Common myeloid progenitor, CD34-positive (primary cell): ENCODE measurements around the gene TDRKH. TPM values are rescaled to one million over a fixed set of nuclear protein-coding genes. Genes with fewer than 3 reads are reported as not detected.

Experiments used
- CTCF ChIA-PET: fragments of 350-600 bp; sonication (Branson Sonifier 250); formaldehyde crosslinking; loops from one replicate; lab custom pipeline; 2021; ENCODE audit warnings: antibody characterized with exemption; lab: Charles Lee
- POLR2A ChIA-PET: fragments of 350-600 bp; sonication (Branson Sonifier 250); formaldehyde crosslinking; loops from one replicate; lab custom pipeline; 2021; ENCODE audit warnings: antibody characterized with exemption; lab: Charles Lee
- DNase-seq, 3 donors: peaks; one replicate each; pipeline versions ENCODE4 v3.0.0 to v3.0.0-alpha.2; 2013
- H3K27ac ChIP-seq, 2 experiments: 1 replicate in 1 of 2; 2 replicates in 1 of 2; pipeline ENCODE4 v1.7.0; 2013; ENCODE audit warnings: inconsistent platforms in 2 of 2, low read length in 2 of 2, mild to moderate bottlenecking in 2 of 2, low read depth in 1 of 2, moderate library complexity in 1 of 2; ENCODE audit not compliant: severe bottlenecking in 2 of 2, insufficient read depth in 1 of 2, poor library complexity in 1 of 2
- H3K27me3 ChIP-seq, 5 experiments: replicated peaks in 2 of 5; 1 replicate in 3 of 5; 2 replicates in 2 of 5; pipeline versions ENCODE4 v1.6.1 to v1.7.0; 2013; ENCODE audit warnings: low read length in 4 of 5, mild to moderate bottlenecking in 2 of 5, moderate library complexity in 2 of 5, inconsistent platforms in 1 of 5; ENCODE audit not compliant: insufficient read depth in 5 of 5, control insufficient read depth in 4 of 5
- H3K36me3 ChIP-seq, 4 experiments: 1 replicate in 2 of 4; 2 replicates in 2 of 4; pipeline versions ENCODE4 v1.6.1 to v1.7.0; 2013; ENCODE audit warnings: low read length in 3 of 4, control low read depth in 1 of 4, mild to moderate bottlenecking in 1 of 4; ENCODE audit not compliant: control insufficient read depth in 4 of 4, insufficient read depth in 4 of 4
- H3K4me1 ChIP-seq, 4 experiments: 1 replicate in 3 of 4; 2 replicates in 1 of 4; pipeline versions ENCODE4 v1.6.1 to v1.7.1; 2013; ENCODE audit warnings: low read length in 3 of 4, mild to moderate bottlenecking in 3 of 4, control low read depth in 1 of 4, inconsistent platforms in 1 of 4, moderate library complexity in 1 of 4; ENCODE audit not compliant: control insufficient read depth in 4 of 4, insufficient read depth in 4 of 4; ENCODE audit errors: control extremely low read depth in 1 of 4
- H3K4me3 ChIP-seq, 7 experiments: 1 replicate in 4 of 7; 2 replicates in 3 of 7; pipeline versions ENCODE4 v1.5.1 to v1.7.0; 2013; ENCODE audit warnings: mild to moderate bottlenecking in 7 of 7, low read length in 6 of 7, moderate library complexity in 6 of 7, inconsistent platforms in 2 of 7, low read depth in 2 of 7, control low read depth in 1 of 7; ENCODE audit not compliant: insufficient read depth in 4 of 7, control insufficient read depth in 1 of 7; ENCODE audit errors: extremely low read depth in 1 of 7
- H3K9me3 ChIP-seq, 5 experiments: 1 replicate in 4 of 5; 2 replicates in 1 of 5; pipeline versions ENCODE4 v1.6.1 to v1.7.1; 2013; ENCODE audit warnings: low read length in 4 of 5, mild to moderate bottlenecking in 2 of 5, inconsistent platforms in 1 of 5, low read depth in 1 of 5, moderate library complexity in 1 of 5; ENCODE audit not compliant: control insufficient read depth in 4 of 5, insufficient read depth in 2 of 5; ENCODE audit errors: control extremely low read depth in 1 of 5
- WGBS: methylation state at CpG from one replicate; pipeline ENCODE4 v1.1.5; 2013; ENCODE audit not compliant: insufficient coverage; 5-methylcytosine and 5-hydroxymethylcytosine counted together
- polyA plus RNA-seq: library from polyadenylated mRNA; unstranded; fragments of 120-200 nt; gene quantifications from one replicate; pipeline ENCODE4 v1.2.1, GENCODE V29; 2013

Gene TDRKH
- 5.9 TPM for polyA plus RNA-seq

GRCh38 chr1:151790071-151790939 is at the start of gene TDRKH:
TSS of gene TDRKH (minus strand) at chr1:151790500. CDS start at chr1:151783022, 7,478 bp downstream.
- H3K4me1 ChIP-seq: peaks cover 6 to 17% (median 12%) of the 10 kb centered on the region in 4 experiments
- no peaks in the 10 kb centered on the region for H3K27me3 ChIP-seq
- H3K4me3 ChIP-seq: peak within 1 kb of the TSS; percentile 59 to 83 (median 75)
- no peaks in the 10 kb centered on the region for H3K36me3 ChIP-seq
- WGBS: 0% methylated on average over 42 of the region's 58 CpGs
- peak; percentile 100 for DNase-seq
- CTCF ChIA-PET: interaction anchor here (0.9 to 2.0 kb wide), 9 partner anchors 11 to 107 kb away, joined by 3 to 8 read pairs (median 4); partner anchors contain the start of gene MRPL9
- H3K27ac ChIP-seq: peak within 1 kb of the TSS in 1 of 2 experiments; percentile 45
- H3K9me3 ChIP-seq: no peaks in the 10 kb centered on the region
- POLR2A ChIA-PET: interaction anchor here (0.6 to 1.6 kb wide), 4 partner anchors 12 to 119 kb away, joined by 3 to 4 read pairs (median 3); partner anchors contain the start of genes MRPL9 and THEM4

DNA sequence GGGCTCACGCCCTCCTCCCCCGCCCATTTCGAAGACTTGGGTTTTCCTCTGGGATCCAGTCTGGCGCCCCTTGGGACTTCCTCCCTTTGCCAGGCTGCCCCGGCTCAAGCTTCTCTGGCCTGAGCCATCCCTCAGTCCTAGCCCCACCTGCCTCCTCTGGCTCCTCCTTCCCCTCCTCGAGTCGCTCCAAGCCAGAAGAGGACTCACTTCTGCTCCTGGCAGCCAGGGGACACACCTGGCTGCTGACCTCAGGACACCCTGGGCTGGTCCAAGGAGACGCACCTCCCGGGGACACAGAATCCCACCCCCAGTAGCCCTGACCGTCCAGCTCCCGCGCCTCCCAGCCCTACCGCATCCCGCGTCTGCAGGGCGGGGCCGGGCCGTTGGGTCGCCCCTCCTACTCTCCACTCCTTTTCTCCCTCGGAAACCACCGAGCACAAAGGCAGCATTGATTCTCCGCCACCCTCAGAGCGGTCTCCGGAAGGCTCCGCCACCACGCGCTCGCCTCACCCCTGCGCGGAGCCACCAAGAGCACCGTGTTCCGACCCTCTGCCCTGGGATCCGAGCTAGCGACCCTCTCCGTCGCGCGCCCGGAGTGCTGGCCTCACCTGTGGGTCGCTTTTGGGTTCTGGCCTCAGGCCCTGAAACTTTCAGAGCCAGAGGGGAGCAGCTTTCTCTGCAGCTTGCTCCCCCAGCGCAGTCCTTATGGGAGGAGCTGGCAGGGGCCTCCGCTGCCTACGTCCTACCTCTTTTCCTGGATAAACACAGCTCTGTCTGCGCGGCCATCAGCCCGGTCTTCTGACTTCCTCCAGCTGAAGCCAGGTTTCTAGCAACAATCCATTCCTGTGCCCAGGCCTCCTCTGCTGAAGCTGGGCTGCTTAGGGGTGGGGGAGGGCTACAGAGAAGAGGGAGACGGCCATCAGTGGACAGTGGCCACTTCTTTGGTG is 49.4 kb upstream of the TDRKH start, which contains the start of gene C2CD4D:
TSS of gene C2CD4D (minus strand) at position 364 of the 947 bp plus-strand sequence. CDS start 831 bp downstream, outside the sequence.
- H3K36me3 ChIP-seq: no peaks in the 10 kb centered on the region
- H3K4me1 ChIP-seq: peaks cover 0 to 51% (median 44%) of the 10 kb centered on the region in 4 experiments
- WGBS: 2% methylated on average over 36 of the region's 47 CpGs
- CTCF ChIA-PET: interaction anchor here (0.6 to 1.9 kb wide), 8 partner anchors 9 to 105 kb away, joined by 3 to 5 read pairs (median 4); partner anchors contain the start of gene THEM5
- no peak within 1 kb of the TSS for H3K27ac ChIP-seq
- H3K4me3 ChIP-seq: peak within 1 kb of the TSS in 6 of 7 experiments; percentile 25 to 67 (median 48)
- no peaks in the 10 kb centered on the region for H3K9me3 ChIP-seq
- POLR2A ChIA-PET: interaction anchor here (0.6 kb wide), 1 partner anchor 94 kb away, joined by 4 read pairs; no protein-coding TSS in a partner anchor
- peak; percentile 49 to 86 (median 84) for DNase-seq
- peaks cover 0 to 42% (median 24%) of the 10 kb centered on the region in 5 experiments for H3K27me3 ChIP-seq

GRCh38 chr1:151839082-151839412 is 48.7 kb upstream of the TDRKH start:
- DNase-seq: no peak
- Histone ChIP-seq H3K27ac (no peak overlapping the region), H3K27me3 (peaks cover 0 to 42% (median 24%) of the 10 kb centered on the region in 5 experiments), H3K4me3 (peak overlapping the region in 6 of 7 experiments; percentile 20 to 67 (median 44)), H3K9me3 (no peaks in the 10 kb centered on the region), H3K4me1 (peaks cover 0 to 49% (median 45%) of the 10 kb centered on the region in 4 experiments), H3K36me3 (no peaks in the 10 kb centered on the region)
- CTCF ChIA-PET: no interaction called here
- WGBS: 8% methylated on average over 16 of the region's 16 CpGs
- POLR2A ChIA-PET: no interaction called here

GRCh38 chr1:151838222-151839081 is 48.2 kb upstream of the TDRKH start:
- Histone ChIP-seq H3K36me3 (no peaks in the 10 kb centered on the region), H3K4me3 (peak overlapping the region in 6 of 7 experiments; percentile 20 to 67 (median 44)), H3K27ac (no peak overlapping the region), H3K4me1 (peaks cover 0 to 51% (median 47%) of the 10 kb centered on the region in 4 experiments), H3K27me3 (peaks cover 0 to 42% (median 24%) of the 10 kb centered on the region in 5 experiments), H3K9me3 (no peaks in the 10 kb centered on the region)
- under 1% methylated on average over 74 of the region's 117 CpGs for WGBS
- POLR2A ChIA-PET: no interaction called here
- DNase-seq: peak in 2 of 3 donors; percentile 53 to 68
- CTCF ChIA-PET: interaction anchor here (0.9 kb wide), 1 partner anchor 162 kb away, joined by 3 read pairs; no protein-coding TSS in a partner anchor

GRCh38 chr1:151837884-151838221 is 47.6 kb upstream of the TDRKH start:
- 4% methylated on average over 26 of the region's 26 CpGs for WGBS
- no peaks in the 10 kb centered on the region for H3K36me3 ChIP-seq
- CTCF ChIA-PET: interaction anchor here (0.9 to 2.3 kb wide), 3 partner anchors 9 to 163 kb away, joined by 3 to 17 read pairs (median 8); partner anchors contain the start of gene MRPL9
- DNase-seq: no peak
- H3K27me3 ChIP-seq: peaks cover 0 to 42% (median 24%) of the 10 kb centered on the region in 5 experiments
- no peak overlapping the region for H3K27ac ChIP-seq
- no peaks in the 10 kb centered on the region for H3K9me3 ChIP-seq
- peak overlapping the region in 4 of 7 experiments; percentile 20 to 67 (median 63) for H3K4me3 ChIP-seq
- peaks cover 0 to 54% (median 47%) of the 10 kb centered on the region in 4 experiments for H3K4me1 ChIP-seq
- POLR2A ChIA-PET: interaction anchor here (1.0 kb wide), 1 partner anchor 163 kb away, joined by 3 read pairs; no protein-coding TSS in a partner anchor
